GM06990 (cell line): ENCODE results near the gene GNAS.

ENCODE experiments used
- DNase-seq: peaks from one replicate; pipeline ENCODE4 v3.0.0-alpha.2; 2011; ENCODE audit not compliant: insufficient read length; ENCODE audit errors: extremely low read depth
- H3K27me3 ChIP-seq: replicated peaks from 2 replicates; pipeline ENCODE4 v1.6.0; 2011; ENCODE audit warnings: low read length; ENCODE audit not compliant: control insufficient read depth, insufficient read depth
- H3K36me3 ChIP-seq: 2 replicates; pipeline ENCODE4 v1.5.1; 2011; ENCODE audit warnings: low read length; ENCODE audit not compliant: control insufficient read depth, insufficient read depth
- H3K4me3 ChIP-seq: replicated peaks from 2 replicates; pipeline ENCODE4 v1.5.1; 2011; ENCODE audit warnings: low read depth, mild to moderate bottlenecking, control low read depth, low read length
- TF ChIP-seq, protein P1 (sequence below): IDR thresholded peaks from 2 replicates; pipeline ENCODE4 v1.5.1; 2011; ENCODE audit warnings: low read length, control low read depth, mild to moderate bottlenecking, inconsistent platforms; ENCODE audit not compliant: insufficient read depth, poor library complexity, severe bottlenecking

The GNAS gene

DNA sequence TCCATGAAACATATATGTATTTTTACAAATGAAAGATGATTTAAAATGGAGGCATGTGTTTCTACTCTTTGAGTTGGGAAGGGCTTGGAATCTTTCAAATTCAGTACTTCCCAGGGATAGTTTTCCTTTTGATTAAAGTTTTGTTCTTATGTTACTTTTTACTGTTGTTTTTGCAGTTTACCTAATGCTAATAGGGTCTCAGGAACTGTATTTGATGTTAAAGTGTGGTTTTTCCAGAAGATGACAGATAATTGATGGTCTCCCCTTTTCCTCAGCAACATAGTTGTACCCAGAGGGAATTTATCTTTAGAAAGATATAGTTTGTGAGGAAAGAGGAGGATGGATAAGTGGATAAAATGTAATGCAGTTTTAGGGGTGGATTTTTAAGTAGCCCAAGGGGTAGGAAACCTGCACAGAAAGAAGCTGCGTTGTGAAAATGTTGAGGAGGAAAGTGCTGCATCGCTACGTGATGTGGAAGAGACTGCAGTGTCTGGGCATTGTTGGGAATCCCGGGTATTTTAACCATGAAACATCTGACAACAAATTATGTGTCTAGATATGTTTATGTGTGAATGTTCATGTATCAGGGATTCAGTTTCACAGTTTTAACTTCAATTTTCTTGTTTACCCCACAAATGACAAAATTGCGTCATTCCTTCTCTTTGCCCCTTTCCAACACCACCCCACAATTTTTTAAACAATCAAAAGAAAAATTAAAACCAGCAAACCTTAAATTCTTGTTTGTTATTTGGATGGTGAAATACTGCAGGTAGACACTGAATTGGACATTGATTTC lies 42.3 kb downstream of the GNAS start:
- TF ChIP-seq, protein P1, sequence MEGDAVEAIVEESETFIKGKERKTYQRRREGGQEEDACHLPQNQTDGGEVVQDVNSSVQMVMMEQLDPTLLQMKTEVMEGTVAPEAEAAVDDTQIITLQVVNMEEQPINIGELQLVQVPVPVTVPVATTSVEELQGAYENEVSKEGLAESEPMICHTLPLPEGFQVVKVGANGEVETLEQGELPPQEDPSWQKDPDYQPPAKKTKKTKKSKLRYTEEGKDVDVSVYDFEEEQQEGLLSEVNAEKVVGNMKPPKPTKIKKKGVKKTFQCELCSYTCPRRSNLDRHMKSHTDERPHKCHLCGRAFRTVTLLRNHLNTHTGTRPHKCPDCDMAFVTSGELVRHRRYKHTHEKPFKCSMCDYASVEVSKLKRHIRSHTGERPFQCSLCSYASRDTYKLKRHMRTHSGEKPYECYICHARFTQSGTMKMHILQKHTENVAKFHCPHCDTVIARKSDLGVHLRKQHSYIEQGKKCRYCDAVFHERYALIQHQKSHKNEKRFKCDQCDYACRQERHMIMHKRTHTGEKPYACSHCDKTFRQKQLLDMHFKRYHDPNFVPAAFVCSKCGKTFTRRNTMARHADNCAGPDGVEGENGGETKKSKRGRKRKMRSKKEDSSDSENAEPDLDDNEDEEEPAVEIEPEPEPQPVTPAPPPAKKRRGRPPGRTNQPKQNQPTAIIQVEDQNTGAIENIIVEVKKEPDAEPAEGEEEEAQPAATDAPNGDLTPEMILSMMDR: no peak
- peak overlapping the region; percentile 70 for H3K4me3 ChIP-seq
- H3K27me3 ChIP-seq: no peaks in the 10 kb centered on the region
- DNase-seq: no peak
- peaks cover 6% of the 10 kb centered on the region for H3K36me3 ChIP-seq

- Histone ChIP-seq H3K36me3 (peaks cover 8% of the 10 kb centered on the region), H3K27me3 (no peaks in the 10 kb centered on the region), H3K4me3 (no peak overlapping the region)
- TF ChIP-seq, protein P1: no peak
- no peak for DNase-seq
These were observed 43.1 kb downstream of the GNAS start for GRCh38 chr20:58895448-58896180.

DNA sequence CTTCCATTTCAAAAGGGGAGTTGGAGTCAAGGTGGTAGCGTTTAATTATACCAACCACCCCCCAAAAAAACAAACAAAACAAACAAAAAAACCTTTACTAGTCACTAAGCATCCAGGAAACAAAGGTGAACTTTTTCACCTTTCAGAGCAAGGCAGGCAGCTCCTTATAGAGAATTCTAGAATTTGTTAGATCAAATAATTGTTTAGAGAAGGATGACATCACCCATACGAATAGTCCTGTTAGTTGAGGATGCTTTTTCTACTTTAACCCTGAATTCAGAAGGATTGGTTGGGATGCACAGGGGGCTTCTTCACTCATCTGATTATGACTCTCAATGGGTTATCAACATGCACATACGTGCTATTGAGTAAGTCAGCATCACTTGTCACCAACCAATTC lies 44.3 kb downstream of the GNAS start:
- TF ChIP-seq, protein P1: no peak
- Histone ChIP-seq H3K36me3 (peaks cover 11% of the 10 kb centered on the region), H3K4me3 (no peak overlapping the region), H3K27me3 (no peaks in the 10 kb centered on the region)
- no peak for DNase-seq

GRCh38 chr20:58897488-58897887 lies 45.0 kb downstream of the GNAS start:
- peaks cover 13% of the 10 kb centered on the region for H3K36me3 ChIP-seq

GRCh38 chr20:58898629-58899408 lies 46.3 kb downstream of the GNAS start:
- H3K36me3 ChIP-seq: peaks cover 19% of the 10 kb centered on the region
- H3K4me3 ChIP-seq: no peak overlapping the region
- TF ChIP-seq, protein P1: no peak
- H3K27me3 ChIP-seq: no peaks in the 10 kb centered on the region
- no peak for DNase-seq

More at GRCh38 chr20:58897488-58897887, 45.0 kb downstream of the GNAS start:
- no peak for DNase-seq
- TF ChIP-seq, protein P1: no peak
- Histone ChIP-seq H3K27me3 (no peaks in the 10 kb centered on the region), H3K4me3 (no peak overlapping the region)
